HCT116 (cell line): ENCODE data around the gene NEK11. TPM values are rescaled to one million over a fixed set of nuclear protein-coding genes. Genes with fewer than 3 reads are reported as not detected.

Experiments used
- ATAC-seq: fragments of 200-7000 bp; cut with Tn5 transposase; 2 replicates; pipeline ENCODE4 v1.9.1; 2020; ENCODE audit warnings: mild to moderate bottlenecking, moderate library complexity
- BruUV-seq: library from RNA; stranded (reverse); fragments of 400-500 nt; replicated peaks from 2 replicates; lab custom pipeline; 2021; lab: Mats Ljungman, UMichigan
- CTCF ChIA-PET: fragments of 300-600 bp; sonication (Branson Sonifier 250); formaldehyde crosslinking; loops from one replicate; lab custom pipeline; 2021; ENCODE audit warnings: antibody characterized with exemption; lab: Charles Lee
- POLR2A ChIA-PET: fragments of 300-600, 350-600 bp; sonication (Branson Sonifier 250); formaldehyde crosslinking; loops from one replicate; lab custom pipeline; 2021; ENCODE audit warnings: antibody characterized with exemption; lab: Charles Lee
- RAD21 ChIA-PET, 2 experiments: fragments of 300-600 bp; sonication (Branson Sonifier 250); formaldehyde crosslinking; loops; one replicate each; lab custom pipeline; 2023; ENCODE audit warnings: low total read pairs in 2 of 2; ENCODE audit not compliant: uncharacterized antibody in 2 of 2, unreplicated experiment in 2 of 2, low non-redundant PET in 1 of 2; lab: Charles Lee
- DNase-seq: peaks from one replicate; pipeline ENCODE4 v3.0.0-alpha.2; 2010; ENCODE audit warnings: low read depth, low spot score
- H2AFZ ChIP-seq: fragments of 200-600 bp; shearing (Covaris generic), sonication (generic); 2 replicates; pipeline ENCODE4 v1.6.1; 2017; ENCODE audit warnings: low read depth, mixed run types, mixed read lengths, antibody characterized with exemption, low read length; ENCODE audit not compliant: poor library complexity, severe bottlenecking
- H3K27ac ChIP-seq: 2 replicates; pipeline ENCODE4 v1.5.1; 2012; ENCODE audit warnings: low read depth, low read length
- H3K27me3 ChIP-seq: fragments of 200-600 bp; sonication (generic); 2 replicates; pipeline ENCODE4 v1.6.1; 2016; ENCODE audit warnings: mixed run types, low read length, mixed read lengths; ENCODE audit not compliant: insufficient read depth
- H3K36me3 ChIP-seq, 2 experiments: fragments of 200-500 bp in 1 of 2; fragments of 200-600 bp in 1 of 2; sonication (Bioruptor generic) in 1 of 2; sonication (generic) in 1 of 2; 2 replicates each; pipeline versions ENCODE4 v1.5.1 to v1.6.1; 2014 to 2016; ENCODE audit warnings: low read length in 2 of 2, inconsistent platforms in 1 of 2, mixed read lengths in 1 of 2, mixed run types in 1 of 2; ENCODE audit not compliant: insufficient read depth in 2 of 2, control insufficient read depth in 1 of 2
- H3K4me1 ChIP-seq, 2 experiments: fragments of 200-600 bp in 1 of 2; sonication (generic) in 1 of 2; 2 replicates each; pipeline versions ENCODE4 v1.5.1 to v1.6.1; 2012 to 2017; ENCODE audit warnings: low read length in 2 of 2, inconsistent platforms in 1 of 2, mild to moderate bottlenecking in 1 of 2, mixed read lengths in 1 of 2, mixed run types in 1 of 2, moderate library complexity in 1 of 2; ENCODE audit not compliant: insufficient read depth in 2 of 2, control insufficient read depth in 1 of 2
- H3K4me2 ChIP-seq: fragments of 200-600 bp; sonication (generic); 2 replicates; pipeline ENCODE4 v1.6.1; 2017; ENCODE audit warnings: mixed run types, low read length, mixed read lengths
- H3K4me3 ChIP-seq, 2 experiments: fragments of 200-600 bp in 1 of 2; sonication (generic) in 1 of 2; replicated peaks in 1 of 2; 2 replicates each; pipeline ENCODE4 v1.5.1; 2011 to 2016; ENCODE audit warnings: low read length in 2 of 2, control low read depth in 1 of 2, low read depth in 1 of 2, mild to moderate bottlenecking in 1 of 2, mixed read lengths in 1 of 2, mixed run types in 1 of 2
- H3K79me2 ChIP-seq: fragments of 200-600 bp; sonication (generic); 2 replicates; pipeline ENCODE4 v1.6.1; 2017; ENCODE audit warnings: mild to moderate bottlenecking, mixed run types, low read length, moderate library complexity, mixed read lengths; ENCODE audit not compliant: insufficient read depth
- H3K9ac ChIP-seq: fragments of 200-600 bp; sonication (generic); 2 replicates; pipeline ENCODE4 v1.6.1; 2016; ENCODE audit warnings: low read length, mixed read lengths
- H3K9me2 ChIP-seq: fragments of 200-600 bp; sonication (generic), shearing (Covaris generic); 2 replicates; pipeline ENCODE4 v1.6.1; 2017; ENCODE audit warnings: mixed run types, mild to moderate bottlenecking, moderate library complexity; ENCODE audit not compliant: insufficient read depth
- H3K9me3 ChIP-seq, 2 experiments: fragments of 200-500 bp in 1 of 2; fragments of 200-600 bp in 1 of 2; sonication (Bioruptor generic) in 1 of 2; sonication (generic) in 1 of 2; 2 replicates each; pipeline ENCODE4 v1.6.1; 2014 to 2017; ENCODE audit warnings: low read length in 2 of 2, mixed read lengths in 2 of 2, inconsistent platforms in 1 of 2, low read depth in 1 of 2, mild to moderate bottlenecking in 1 of 2, mixed run types in 1 of 2, moderate library complexity in 1 of 2; ENCODE audit not compliant: control insufficient read depth in 1 of 2, insufficient read depth in 1 of 2
- H4K20me1 ChIP-seq: fragments of 200-600 bp; sonication (generic), shearing (Covaris generic); 2 replicates; pipeline ENCODE4 v1.6.1; 2017; ENCODE audit warnings: mixed run types, mild to moderate bottlenecking, moderate library complexity; ENCODE audit not compliant: insufficient read depth
- CBX3 ChIP-seq: IDR thresholded peaks from 2 replicates; pipeline ENCODE4 v1.6.1; 2012; ENCODE audit warnings: low read depth
- EGR1 ChIP-seq: IDR thresholded peaks from 2 replicates; pipeline ENCODE4 v1.6.1; 2012; ENCODE audit warnings: low read depth
- ELF1 ChIP-seq: IDR thresholded peaks from 2 replicates; pipeline ENCODE4 v1.6.1; 2012; ENCODE audit warnings: low read depth, borderline replicate concordance
- EZH2 ChIP-seq: fragments of 200-600 bp; sonication (generic); IDR thresholded peaks from 2 replicates; pipeline ENCODE4 v1.6.1; 2017; ENCODE audit warnings: antibody characterized with exemption, mixed run types
- FOSL1 ChIP-seq: IDR thresholded peaks from 2 replicates; pipeline ENCODE4 v1.6.1; 2012; ENCODE audit warnings: low read depth
- JUND ChIP-seq: IDR thresholded peaks from 2 replicates; pipeline ENCODE4 v1.6.1; 2012
- POLR2A ChIP-seq: IDR thresholded peaks from 2 replicates; pipeline ENCODE4 v1.7.0; 2011; ENCODE audit warnings: borderline replicate concordance; ENCODE audit not compliant: insufficient read depth, insufficient read length; ENCODE audit errors: extremely low read depth
- POLR2AphosphoS5 ChIP-seq: IDR thresholded peaks from 2 replicates; pipeline ENCODE4 v1.6.1; 2011; ENCODE audit warnings: mild to moderate bottlenecking, low read depth, low read length, moderate library complexity
- RAD21 ChIP-seq: IDR thresholded peaks from 2 replicates; pipeline ENCODE4 v1.6.1; 2012; ENCODE audit warnings: low read depth, mild to moderate bottlenecking
- SP1 ChIP-seq: IDR thresholded peaks from 2 replicates; pipeline ENCODE4 v1.6.1; 2012; ENCODE audit warnings: low read depth
- SRF ChIP-seq: IDR thresholded peaks from 2 replicates; pipeline ENCODE4 v1.6.1; 2012; ENCODE audit warnings: low read depth
- ZFX ChIP-seq: fragments of 450-650 bp; IDR thresholded peaks from 2 replicates; pipeline ENCODE4 v1.6.1; 2017
- ZNF274 ChIP-seq: fragments of 200-500 bp; sonication (Bioruptor generic); IDR thresholded peaks from 2 replicates; pipeline ENCODE4 v1.6.1; 2014; ENCODE audit warnings: mild to moderate bottlenecking, low read depth, low read length, inconsistent platforms
- intact Hi-C: fragments of 100-400 bp; cut with micrococcal nuclease; formaldehyde crosslinking; loops from 2 replicates; pipeline ENCODE4 v1.10.0; 2022
- total RNA-seq: library from RNA; stranded (reverse); gene quantifications from one replicate; pipeline ENCODE4 v1.2.1, GENCODE V29; 2021; ENCODE audit not compliant: unreplicated experiment
- TF ChIP-seq, protein P1 (sequence below): IDR thresholded peaks from 2 replicates; pipeline ENCODE4 v1.6.1; 2012
- TF ChIP-seq, protein P2 (sequence below): IDR thresholded peaks from 2 replicates; pipeline ENCODE4 v1.6.1; 2011; ENCODE audit warnings: mild to moderate bottlenecking, low read length, moderate library complexity; ENCODE audit not compliant: insufficient replicate concordance; ENCODE audit errors: extremely low read depth
- TF ChIP-seq, protein P3 (sequence below), 3 experiments: fragments of 200-600 bp in 1 of 3; sonication (generic) in 1 of 3; IDR thresholded peaks in 2 of 3; conservative IDR thresholded peaks in 1 of 3; 2 replicates each; pipeline ENCODE4 v1.5.1; 2012 to 2017; ENCODE audit warnings: low read depth in 2 of 3, low read length in 2 of 3, antibody characterized with exemption in 1 of 3, borderline replicate concordance in 1 of 3, control low read depth in 1 of 3, mild to moderate bottlenecking in 1 of 3, mixed read lengths in 1 of 3, mixed run types in 1 of 3, moderate library complexity in 1 of 3; ENCODE audit not compliant: insufficient read depth in 1 of 3

Gene NEK11
- total RNA-seq, 1 experiment from 2014 or later = 3.1 TPM

DNA sequence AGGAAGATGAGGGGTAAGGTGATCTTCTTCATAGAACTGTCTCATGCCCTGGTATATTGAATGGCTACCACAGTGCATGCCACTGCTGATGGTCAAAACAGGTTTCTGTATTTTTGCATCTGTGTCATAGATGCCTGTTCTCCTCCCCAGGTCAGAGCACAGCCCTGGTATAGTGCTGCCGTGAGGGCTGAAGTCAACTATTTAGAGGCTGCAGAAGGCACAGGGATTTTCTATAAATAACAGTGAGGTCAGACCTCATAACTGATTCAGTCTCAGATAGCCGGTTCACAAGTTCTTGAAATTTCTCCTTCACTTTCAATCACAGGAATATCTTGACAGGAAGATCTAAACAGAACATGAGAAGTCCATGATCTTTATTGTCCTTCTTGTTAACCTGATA, 255.7 kb downstream of the NEK11 start:
- Histone ChIP-seq H3K79me2 (no peaks in the 10 kb centered on the region), H4K20me1 (no peaks in the 10 kb centered on the region), H3K27ac (no peak overlapping the region), H3K4me2 (no peak overlapping the region), H3K9ac (no peak overlapping the region), H3K4me3 (no peak overlapping the region), H3K4me1 (peaks cover 0 to 2% of the 10 kb centered on the region in 2 experiments; a peak in 1 of 4 replicates), H3K9me2 (no peaks in the 10 kb centered on the region), H3K36me3 (no peaks in the 10 kb centered on the region), H2AFZ (no peak overlapping the region), H3K9me3 (no peaks in the 10 kb centered on the region), H3K27me3 (no peaks in the 10 kb centered on the region)
- ATAC-seq (no peak), DNase-seq (no peak)
- BruUV-seq = no TSS peak
- CTCF ChIA-PET = no interaction called here
- RAD21 ChIA-PET = no interaction called here
- POLR2A ChIA-PET = interaction anchor here (0.7 kb wide), 1 partner anchor 20 kb away, joined by 3 read pairs; no protein-coding TSS in a partner anchor
- intact Hi-C loops = no loop called here
- TF ChIP-seq JUND (no peak), SP1 (no peak), ZFX (no peak), POLR2AphosphoS5 (no peak), POLR2A (no peak), FOSL1 (no peak), CBX3 (no peak), ELF1 (no peak), EZH2 (no peak), SRF (no peak), ZNF274 (no peak), EGR1 (no peak), RAD21 (no peak)
- TF ChIP-seq, protein P1, sequence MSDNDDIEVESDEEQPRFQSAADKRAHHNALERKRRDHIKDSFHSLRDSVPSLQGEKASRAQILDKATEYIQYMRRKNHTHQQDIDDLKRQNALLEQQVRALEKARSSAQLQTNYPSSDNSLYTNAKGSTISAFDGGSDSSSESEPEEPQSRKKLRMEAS = no peak
- TF ChIP-seq, protein P2, sequence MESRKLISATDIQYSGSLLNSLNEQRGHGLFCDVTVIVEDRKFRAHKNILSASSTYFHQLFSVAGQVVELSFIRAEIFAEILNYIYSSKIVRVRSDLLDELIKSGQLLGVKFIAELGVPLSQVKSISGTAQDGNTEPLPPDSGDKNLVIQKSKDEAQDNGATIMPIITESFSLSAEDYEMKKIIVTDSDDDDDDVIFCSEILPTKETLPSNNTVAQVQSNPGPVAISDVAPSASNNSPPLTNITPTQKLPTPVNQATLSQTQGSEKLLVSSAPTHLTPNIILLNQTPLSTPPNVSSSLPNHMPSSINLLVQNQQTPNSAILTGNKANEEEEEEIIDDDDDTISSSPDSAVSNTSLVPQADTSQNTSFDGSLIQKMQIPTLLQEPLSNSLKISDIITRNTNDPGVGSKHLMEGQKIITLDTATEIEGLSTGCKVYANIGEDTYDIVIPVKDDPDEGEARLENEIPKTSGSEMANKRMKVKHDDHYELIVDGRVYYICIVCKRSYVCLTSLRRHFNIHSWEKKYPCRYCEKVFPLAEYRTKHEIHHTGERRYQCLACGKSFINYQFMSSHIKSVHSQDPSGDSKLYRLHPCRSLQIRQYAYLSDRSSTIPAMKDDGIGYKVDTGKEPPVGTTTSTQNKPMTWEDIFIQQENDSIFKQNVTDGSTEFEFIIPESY = no peak
- TF ChIP-seq, protein P3, sequence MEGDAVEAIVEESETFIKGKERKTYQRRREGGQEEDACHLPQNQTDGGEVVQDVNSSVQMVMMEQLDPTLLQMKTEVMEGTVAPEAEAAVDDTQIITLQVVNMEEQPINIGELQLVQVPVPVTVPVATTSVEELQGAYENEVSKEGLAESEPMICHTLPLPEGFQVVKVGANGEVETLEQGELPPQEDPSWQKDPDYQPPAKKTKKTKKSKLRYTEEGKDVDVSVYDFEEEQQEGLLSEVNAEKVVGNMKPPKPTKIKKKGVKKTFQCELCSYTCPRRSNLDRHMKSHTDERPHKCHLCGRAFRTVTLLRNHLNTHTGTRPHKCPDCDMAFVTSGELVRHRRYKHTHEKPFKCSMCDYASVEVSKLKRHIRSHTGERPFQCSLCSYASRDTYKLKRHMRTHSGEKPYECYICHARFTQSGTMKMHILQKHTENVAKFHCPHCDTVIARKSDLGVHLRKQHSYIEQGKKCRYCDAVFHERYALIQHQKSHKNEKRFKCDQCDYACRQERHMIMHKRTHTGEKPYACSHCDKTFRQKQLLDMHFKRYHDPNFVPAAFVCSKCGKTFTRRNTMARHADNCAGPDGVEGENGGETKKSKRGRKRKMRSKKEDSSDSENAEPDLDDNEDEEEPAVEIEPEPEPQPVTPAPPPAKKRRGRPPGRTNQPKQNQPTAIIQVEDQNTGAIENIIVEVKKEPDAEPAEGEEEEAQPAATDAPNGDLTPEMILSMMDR (IDR thresholded peaks at IDR 0.05 in 2 of 3, conservative IDR thresholded peaks at IDR 0.05 in 1 of 3; ENCODE audit: borderline replicate concordance in 1 of 3, insufficient read depth in 1 of 3, low read depth in 2 of 3, low read length in 2 of 3) = no peak
